ENCODE data around the gene OR52E1.

DNA sequence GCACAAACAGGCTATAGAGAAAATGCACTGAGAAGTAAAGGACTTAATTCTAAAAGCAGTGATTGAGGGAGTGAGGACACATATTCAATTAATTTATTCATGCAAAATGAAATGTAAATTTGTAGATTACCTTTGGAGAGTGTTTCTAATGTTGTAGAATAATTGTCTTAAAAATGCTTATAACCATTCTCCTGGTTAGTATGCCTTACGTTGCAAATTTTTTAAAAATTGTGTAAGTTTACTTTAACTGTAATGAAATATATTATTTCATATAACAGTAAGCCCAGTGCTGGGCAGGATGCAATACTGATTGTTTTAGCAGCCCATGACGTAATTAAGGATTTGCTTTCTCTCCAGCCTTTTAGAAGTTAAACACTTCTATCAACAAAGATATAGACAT is 26.6 kb downstream of the OR52E1 start:
- TF ChIP-seq, protein P1, sequence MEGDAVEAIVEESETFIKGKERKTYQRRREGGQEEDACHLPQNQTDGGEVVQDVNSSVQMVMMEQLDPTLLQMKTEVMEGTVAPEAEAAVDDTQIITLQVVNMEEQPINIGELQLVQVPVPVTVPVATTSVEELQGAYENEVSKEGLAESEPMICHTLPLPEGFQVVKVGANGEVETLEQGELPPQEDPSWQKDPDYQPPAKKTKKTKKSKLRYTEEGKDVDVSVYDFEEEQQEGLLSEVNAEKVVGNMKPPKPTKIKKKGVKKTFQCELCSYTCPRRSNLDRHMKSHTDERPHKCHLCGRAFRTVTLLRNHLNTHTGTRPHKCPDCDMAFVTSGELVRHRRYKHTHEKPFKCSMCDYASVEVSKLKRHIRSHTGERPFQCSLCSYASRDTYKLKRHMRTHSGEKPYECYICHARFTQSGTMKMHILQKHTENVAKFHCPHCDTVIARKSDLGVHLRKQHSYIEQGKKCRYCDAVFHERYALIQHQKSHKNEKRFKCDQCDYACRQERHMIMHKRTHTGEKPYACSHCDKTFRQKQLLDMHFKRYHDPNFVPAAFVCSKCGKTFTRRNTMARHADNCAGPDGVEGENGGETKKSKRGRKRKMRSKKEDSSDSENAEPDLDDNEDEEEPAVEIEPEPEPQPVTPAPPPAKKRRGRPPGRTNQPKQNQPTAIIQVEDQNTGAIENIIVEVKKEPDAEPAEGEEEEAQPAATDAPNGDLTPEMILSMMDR (IDR thresholded peaks at IDR 0.05): no peak
- TF ChIP-seq POLR2A (IDR thresholded peaks at IDR 0.05): no peak
- no peak for TF ChIP-seq EP300 (IDR thresholded peaks at IDR 0.05)
